Stomach smooth muscle (tissue), 2 donors: ENCODE measurements around the gene CDH5.

Experiments
- H3K27ac ChIP-seq: one replicate; pipeline ENCODE4 v1.7.0; 2013; ENCODE audit warnings: mild to moderate bottlenecking, low read length, inconsistent platforms
- H3K27me3 ChIP-seq, 2 donors: one replicate each; pipeline ENCODE4 v1.7.0; 2013; ENCODE audit warnings: low read length in 2 of 2; ENCODE audit not compliant: insufficient read depth in 2 of 2, control insufficient read depth in 1 of 2
- H3K36me3 ChIP-seq, 2 donors: one replicate each; pipeline ENCODE4 v1.7.0; 2013; ENCODE audit warnings: low read length in 2 of 2; ENCODE audit not compliant: control insufficient read depth in 2 of 2, insufficient read depth in 2 of 2
- H3K4me1 ChIP-seq: one replicate; pipeline ENCODE4 v1.7.0; 2013; ENCODE audit warnings: low read length; ENCODE audit not compliant: control insufficient read depth, insufficient read depth
- H3K4me3 ChIP-seq, 2 donors: one replicate each; pipeline ENCODE4 v1.7.0; 2013; ENCODE audit warnings: low read length in 2 of 2
- H3K9ac ChIP-seq, 2 donors: one replicate each; pipeline ENCODE4 v1.7.0; 2013; ENCODE audit warnings: low read length in 2 of 2, mild to moderate bottlenecking in 1 of 2
- H3K9me3 ChIP-seq, 2 donors: one replicate each; pipeline ENCODE4 v1.7.0; 2013; ENCODE audit warnings: low read length in 2 of 2; ENCODE audit not compliant: control insufficient read depth in 2 of 2
- donor health status: healthy.
- donor health status: Pancreatic carcinoma.

Gene CDH5

GRCh38 chr16:66382966-66383299, 16.4 kb downstream of the CDH5 start:
- Histone ChIP-seq H3K9me3 (no peaks in the 10 kb centered on the region), H3K27ac (peak overlapping the region; percentile 6), H3K27me3 (no peaks in the 10 kb centered on the region), H3K9ac (no peak overlapping the region), H3K4me1 (peaks cover 2% of the 10 kb centered on the region), H3K36me3 (no peaks in the 10 kb centered on the region), H3K4me3 (no peak overlapping the region)

GRCh38 chr16:66383551-66383950, 17.1 kb downstream of the CDH5 start:
- no peak overlapping the region for H3K4me3 ChIP-seq
- H3K4me1 ChIP-seq, result peaks cover 2% of the 10 kb centered on the region
- H3K36me3 ChIP-seq, result no peaks in the 10 kb centered on the region
- no peak overlapping the region for H3K27ac ChIP-seq
- no peaks in the 10 kb centered on the region for H3K9me3 ChIP-seq
- no peaks in the 10 kb centered on the region for H3K27me3 ChIP-seq
- no peak overlapping the region for H3K9ac ChIP-seq

GRCh38 chr16:66385415-66385814, 18.9 kb downstream of the CDH5 start:
- Histone ChIP-seq H3K9ac (no peak overlapping the region), H3K9me3 (no peaks in the 10 kb centered on the region), H3K4me3 (no peak overlapping the region), H3K36me3 (no peaks in the 10 kb centered on the region), H3K4me1 (peaks cover 2% of the 10 kb centered on the region), H3K27ac (no peak overlapping the region), H3K27me3 (no peaks in the 10 kb centered on the region)

GRCh38 chr16:66386629-66387622, 20.4 kb downstream of the CDH5 start:
- no peak overlapping the region for H3K27ac ChIP-seq
- H3K9ac ChIP-seq, result no peak overlapping the region
- no peaks in the 10 kb centered on the region for H3K9me3 ChIP-seq
- H3K36me3 ChIP-seq, result no peaks in the 10 kb centered on the region
- no peak overlapping the region for H3K4me3 ChIP-seq
- no peaks in the 10 kb centered on the region for H3K27me3 ChIP-seq
- peaks cover 2% of the 10 kb centered on the region for H3K4me1 ChIP-seq

GRCh38 chr16:66387817-66388332, 21.4 kb downstream of the CDH5 start:
- Histone ChIP-seq H3K27me3 (no peaks in the 10 kb centered on the region), H3K27ac (no peak overlapping the region), H3K36me3 (no peaks in the 10 kb centered on the region), H3K4me1 (no peaks in the 10 kb centered on the region), H3K4me3 (no peak overlapping the region), H3K9ac (no peak overlapping the region), H3K9me3 (no peaks in the 10 kb centered on the region)

- Histone ChIP-seq H3K36me3 (no peaks in the 10 kb centered on the region), H3K4me1 (no peaks in the 10 kb centered on the region), H3K27me3 (no peaks in the 10 kb centered on the region)
These were observed 22.1 kb downstream of the CDH5 start for GRCh38 chr16:66388350-66389139.

GRCh38 chr16:66389256-66390176, 23.0 kb downstream of the CDH5 start:
- H3K36me3 ChIP-seq, result no peaks in the 10 kb centered on the region
- H3K27me3 ChIP-seq, result no peaks in the 10 kb centered on the region
- H3K9ac ChIP-seq, result no peak overlapping the region
- H3K27ac ChIP-seq, result no peak overlapping the region
- no peak overlapping the region for H3K4me3 ChIP-seq
- no peaks in the 10 kb centered on the region for H3K4me1 ChIP-seq
- no peaks in the 10 kb centered on the region for H3K9me3 ChIP-seq

More at GRCh38 chr16:66388350-66389139, 22.1 kb downstream of the CDH5 start:
- Histone ChIP-seq H3K9me3 (no peaks in the 10 kb centered on the region), H3K4me3 (no peak overlapping the region), H3K27ac (no peak overlapping the region), H3K9ac (no peak overlapping the region)

GRCh38 chr16:66390346-66391108, 24.0 kb downstream of the CDH5 start:
- no peak overlapping the region for H3K27ac ChIP-seq
- H3K4me3 ChIP-seq, result no peak overlapping the region
- no peaks in the 10 kb centered on the region for H3K27me3 ChIP-seq
- H3K4me1 ChIP-seq, result no peaks in the 10 kb centered on the region
- H3K9me3 ChIP-seq, result no peaks in the 10 kb centered on the region
- no peak overlapping the region for H3K9ac ChIP-seq
- no peaks in the 10 kb centered on the region for H3K36me3 ChIP-seq

GRCh38 chr16:66391726-66392670, 25.5 kb downstream of the CDH5 start:
- no peaks in the 10 kb centered on the region for H3K4me1 ChIP-seq
- no peaks in the 10 kb centered on the region for H3K9me3 ChIP-seq
- H3K9ac ChIP-seq, result no peak overlapping the region
- no peaks in the 10 kb centered on the region for H3K36me3 ChIP-seq
- no peak overlapping the region for H3K4me3 ChIP-seq
- H3K27me3 ChIP-seq, result no peaks in the 10 kb centered on the region
- H3K27ac ChIP-seq, result no peak overlapping the region
